ENCODE data around the gene ADM2. TPM values are rescaled to one million over a fixed set of nuclear protein-coding genes. Genes with fewer than 3 reads are reported as not detected.

Gene ADM2
- total and polyA plus RNA-seq, 4 donors = 0.06 to 0.15 (median 0.11) TPM

- no peak for DNase-seq (ENCODE audit: low read depth in 4 of 6, low spot score in 6 of 6)
- H3K27me3 ChIP-seq (ENCODE audit: control insufficient read depth, insufficient read depth, low read length) = no peaks in the 10 kb centered on the region
- H3K4me1 ChIP-seq (ENCODE audit: control insufficient read depth, insufficient read depth, low read length) = peaks cover 26% of the 10 kb centered on the region
- H3K36me3 ChIP-seq (ENCODE audit: control insufficient read depth, insufficient read depth, low read length) = peaks cover 51% of the 10 kb centered on the region
- no peak overlapping the region for H3K27ac ChIP-seq (ENCODE audit: low read depth, low read length)
- no peaks in the 10 kb centered on the region for H3K9me3 ChIP-seq (ENCODE audit: control insufficient read depth, insufficient read depth, low read length)
- WGBS (ENCODE audit: insufficient coverage) = 95% methylated on average over 14 of the region's 14 CpGs
- H3K4me3 ChIP-seq (ENCODE audit: low read depth, low read length) = no peak overlapping the region
Observed at GRCh38 chr22:50505276-50505775, 24.0 kb downstream of the ADM2 start.

DNA sequence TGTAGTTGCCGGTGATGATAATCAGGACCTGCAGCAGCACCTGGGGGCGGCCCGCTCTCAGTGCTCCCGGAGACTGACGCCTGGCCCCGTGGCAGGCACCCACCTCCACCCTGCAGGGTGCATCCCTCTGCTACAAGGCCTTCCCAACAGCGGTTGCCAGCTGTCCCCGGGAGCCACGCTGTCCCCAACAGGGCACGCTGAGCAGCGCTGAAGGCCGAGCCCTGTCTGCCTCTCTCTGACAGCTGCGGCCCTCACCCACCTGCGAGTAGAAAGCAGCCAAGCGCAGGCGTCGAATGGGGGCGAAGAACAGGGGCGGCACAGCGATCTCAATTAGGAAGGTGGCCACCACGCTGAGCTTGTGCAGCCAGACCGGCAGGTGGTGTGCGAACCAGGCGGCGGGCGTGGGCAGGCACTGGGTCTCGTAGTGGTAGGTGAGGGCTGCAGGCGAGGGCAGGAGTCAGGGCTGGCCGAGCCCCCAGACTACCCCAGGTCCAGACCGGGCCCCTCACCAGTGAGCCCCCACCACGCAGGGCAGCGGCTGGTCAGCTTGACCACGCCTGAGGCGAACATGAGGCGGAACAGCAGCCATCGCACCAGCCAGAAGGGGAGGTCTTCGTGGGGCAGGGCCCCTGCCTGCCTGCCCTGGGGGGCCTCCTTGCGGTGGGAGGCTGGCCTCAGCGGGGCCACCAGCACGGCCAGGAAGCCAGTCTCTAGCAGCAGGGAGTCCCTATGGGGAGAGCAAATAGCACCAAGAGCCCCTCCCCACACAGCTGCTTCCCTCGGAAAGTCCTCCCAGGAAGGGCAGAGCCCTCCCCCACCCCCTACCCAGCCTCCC lies 24.6 kb downstream of the ADM2 start:
- peaks cover 54% of the 10 kb centered on the region for H3K36me3 ChIP-seq (ENCODE audit: control insufficient read depth, insufficient read depth, low read length)
- peaks cover 26% of the 10 kb centered on the region for H3K4me1 ChIP-seq (ENCODE audit: control insufficient read depth, insufficient read depth, low read length)
- no peaks in the 10 kb centered on the region for H3K27me3 ChIP-seq (ENCODE audit: control insufficient read depth, insufficient read depth, low read length)
- 91% methylated on average over 40 of the region's 41 CpGs for WGBS (ENCODE audit: insufficient coverage)
- no peak for DNase-seq (ENCODE audit: low read depth in 4 of 6, low spot score in 6 of 6)
- H3K27ac ChIP-seq (ENCODE audit: low read depth, low read length) = no peak overlapping the region
- H3K9me3 ChIP-seq (ENCODE audit: control insufficient read depth, insufficient read depth, low read length) = no peaks in the 10 kb centered on the region
- H3K4me3 ChIP-seq (ENCODE audit: low read depth, low read length) = no peak overlapping the region

- peaks cover 59% of the 10 kb centered on the region for H3K36me3 ChIP-seq (ENCODE audit: control insufficient read depth, insufficient read depth, low read length)
- no peaks in the 10 kb centered on the region for H3K27me3 ChIP-seq (ENCODE audit: control insufficient read depth, insufficient read depth, low read length)
- H3K4me1 ChIP-seq (ENCODE audit: control insufficient read depth, insufficient read depth, low read length) = peaks cover 26% of the 10 kb centered on the region
- H3K4me3 ChIP-seq (ENCODE audit: low read depth, low read length) = peak overlapping the region; percentile 92
- peak overlapping the region; percentile 76 for H3K27ac ChIP-seq (ENCODE audit: low read depth, low read length)
- 35% methylated on average over 20 of the region's 21 CpGs for WGBS (ENCODE audit: insufficient coverage)
- H3K9me3 ChIP-seq (ENCODE audit: control insufficient read depth, insufficient read depth, low read length) = no peaks in the 10 kb centered on the region
- peak in 1 of 6 donors; percentile 30 for DNase-seq (ENCODE audit: low read depth in 4 of 6, low spot score in 6 of 6)
Observed at GRCh38 chr22:50506611-50507420, 25.5 kb downstream of the ADM2 start.

GRCh38 chr22:50507421-50507990 lies 26.2 kb downstream of the ADM2 start, which contains the start of gene LMF2:
Gene LMF2, minus strand, starts transcription at chr22:50507702. Its CDS starts 27 bp downstream, at chr22:50507675.
- peak within 1 kb of the TSS; percentile 92 for H3K4me3 ChIP-seq (ENCODE audit: low read depth, low read length)
- H3K9me3 ChIP-seq (ENCODE audit: control insufficient read depth, insufficient read depth, low read length) = no peaks in the 10 kb centered on the region
- H3K27ac ChIP-seq (ENCODE audit: low read depth, low read length) = peak within 1 kb of the TSS; percentile 87
- H3K4me1 ChIP-seq (ENCODE audit: control insufficient read depth, insufficient read depth, low read length) = peaks cover 22% of the 10 kb centered on the region
- DNase-seq (ENCODE audit: low read depth in 4 of 6, low spot score in 6 of 6) = no peak
- 0% methylated on average over 36 of the region's 62 CpGs for WGBS (ENCODE audit: insufficient coverage)
- no peaks in the 10 kb centered on the region for H3K27me3 ChIP-seq (ENCODE audit: control insufficient read depth, insufficient read depth, low read length)
- H3K36me3 ChIP-seq (ENCODE audit: control insufficient read depth, insufficient read depth, low read length) = peaks cover 58% of the 10 kb centered on the region

GRCh38 chr22:50507991-50508884 lies 26.9 kb downstream of the ADM2 start, which contains the start of gene NCAPH2:
Gene NCAPH2, plus strand, starts transcription at chr22:50508224. Its CDS starts 114 bp downstream, at chr22:50508338.
- Histone ChIP-seq H3K4me3 (ENCODE audit: low read depth, low read length) (peak within 1 kb of the TSS; percentile 92), H3K36me3 (ENCODE audit: control insufficient read depth, insufficient read depth, low read length) (peaks cover 55% of the 10 kb centered on the region), H3K27ac (ENCODE audit: low read depth, low read length) (peak within 1 kb of the TSS; percentile 87), H3K9me3 (ENCODE audit: control insufficient read depth, insufficient read depth, low read length) (no peaks in the 10 kb centered on the region), H3K27me3 (ENCODE audit: control insufficient read depth, insufficient read depth, low read length) (no peaks in the 10 kb centered on the region), H3K4me1 (ENCODE audit: control insufficient read depth, insufficient read depth, low read length) (peaks cover 16% of the 10 kb centered on the region)
- DNase-seq (ENCODE audit: low read depth in 4 of 6, low spot score in 6 of 6) = peak; percentile 90 to 99 (median 97)
- WGBS (ENCODE audit: insufficient coverage) = under 1% methylated on average over 61 of the region's 76 CpGs

GRCh38 chr22:50508897-50509296 lies 27.6 kb downstream of the ADM2 start:
- no peaks in the 10 kb centered on the region for H3K27me3 ChIP-seq (ENCODE audit: control insufficient read depth, insufficient read depth, low read length)
- no peaks in the 10 kb centered on the region for H3K9me3 ChIP-seq (ENCODE audit: control insufficient read depth, insufficient read depth, low read length)
- DNase-seq (ENCODE audit: low read depth in 4 of 6, low spot score in 6 of 6) = no peak
- 10% methylated on average over 3 of the region's 3 CpGs for WGBS (ENCODE audit: insufficient coverage)
- H3K4me3 ChIP-seq (ENCODE audit: low read depth, low read length) = peak overlapping the region; percentile 73
- peaks cover 16% of the 10 kb centered on the region for H3K4me1 ChIP-seq (ENCODE audit: control insufficient read depth, insufficient read depth, low read length)
- H3K27ac ChIP-seq (ENCODE audit: low read depth, low read length) = peak overlapping the region; percentile 87
- peaks cover 50% of the 10 kb centered on the region for H3K36me3 ChIP-seq (ENCODE audit: control insufficient read depth, insufficient read depth, low read length)

DNA sequence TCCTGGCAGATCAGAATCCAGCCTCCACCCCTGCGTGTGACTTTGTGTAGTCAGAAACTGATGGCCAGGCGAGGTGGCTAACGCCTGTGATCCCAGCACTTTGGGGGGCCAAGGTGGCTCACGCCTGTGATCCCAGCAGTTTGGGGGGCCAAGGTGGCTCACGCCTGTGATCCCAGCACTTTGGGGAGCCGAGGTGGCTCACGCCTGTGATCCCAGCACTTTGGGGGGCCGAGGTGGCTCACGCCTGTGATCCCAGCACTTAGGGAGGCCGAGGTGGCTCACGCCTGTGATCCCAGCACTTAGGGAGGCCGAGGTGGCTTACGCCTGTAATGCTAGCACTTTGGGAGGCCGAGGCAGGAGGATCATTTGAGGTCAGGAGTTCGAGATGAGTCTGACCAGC lies 31.8 kb downstream of the ADM2 start:
- 98% methylated on average over 15 of the region's 15 CpGs for WGBS (ENCODE audit: insufficient coverage)
- Histone ChIP-seq H3K36me3 (ENCODE audit: control insufficient read depth, insufficient read depth, low read length) (peaks cover 55% of the 10 kb centered on the region), H3K27me3 (ENCODE audit: control insufficient read depth, insufficient read depth, low read length) (no peaks in the 10 kb centered on the region)

DNA sequence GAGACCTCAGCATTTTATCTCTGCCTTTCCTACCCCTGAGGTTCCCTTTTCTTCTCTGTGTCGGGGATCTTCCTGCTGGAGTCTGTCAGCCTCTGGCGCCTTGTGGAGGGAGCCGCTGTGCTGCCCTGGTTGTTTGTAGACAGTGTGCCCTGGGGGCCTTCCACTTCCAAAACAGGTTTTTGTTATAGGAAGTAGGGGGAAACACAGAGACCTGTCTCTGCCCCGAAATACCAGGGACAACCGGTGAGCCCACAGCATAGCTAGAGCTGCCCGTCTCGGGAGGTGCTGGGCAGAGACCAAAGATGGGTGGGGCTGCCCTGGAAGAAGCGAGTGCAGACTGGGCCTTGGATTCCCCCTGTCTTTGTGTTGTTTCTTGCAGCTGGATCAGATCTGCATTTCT lies 34.7 kb downstream of the ADM2 start:
- no peaks in the 10 kb centered on the region for H3K9me3 ChIP-seq (ENCODE audit: control insufficient read depth, insufficient read depth, low read length)
- H3K27ac ChIP-seq (ENCODE audit: low read depth, low read length) = no peak overlapping the region
- H3K27me3 ChIP-seq (ENCODE audit: control insufficient read depth, insufficient read depth, low read length) = no peaks in the 10 kb centered on the region
- no peak overlapping the region for H3K4me3 ChIP-seq (ENCODE audit: low read depth, low read length)
- WGBS (ENCODE audit: insufficient coverage) = 87% methylated on average over 5 of the region's 8 CpGs
- DNase-seq (ENCODE audit: low read depth in 4 of 6, low spot score in 6 of 6) = no peak
- H3K4me1 ChIP-seq (ENCODE audit: control insufficient read depth, insufficient read depth, low read length) = no peaks in the 10 kb centered on the region
- peaks cover 78% of the 10 kb centered on the region for H3K36me3 ChIP-seq (ENCODE audit: control insufficient read depth, insufficient read depth, low read length)

More for the DNA sequence above, 31.8 kb downstream of the ADM2 start:
- no peaks in the 10 kb centered on the region for H3K9me3 ChIP-seq (ENCODE audit: control insufficient read depth, insufficient read depth, low read length)
- no peak overlapping the region for H3K4me3 ChIP-seq (ENCODE audit: low read depth, low read length)
- no peak overlapping the region for H3K27ac ChIP-seq (ENCODE audit: low read depth, low read length)
- no peaks in the 10 kb centered on the region for H3K4me1 ChIP-seq (ENCODE audit: control insufficient read depth, insufficient read depth, low read length)
- DNase-seq (ENCODE audit: low read depth in 4 of 6, low spot score in 6 of 6) = no peak

Measured in spinal cord (tissue), 10 donors.